ENCODE measurements around the gene MYO10. TPM values are rescaled to one million over a fixed set of nuclear protein-coding genes. Genes with fewer than 3 reads are reported as not detected.

MYO10 gene
- total and polyA plus RNA-seq, 2 experiments from 2014 or later: 33.7 to 52.4 TPM

- H3K4me2 ChIP-seq: no peak overlapping the region
- H3K27me3 ChIP-seq: no peaks in the 10 kb centered on the region
- H4K20me1 ChIP-seq (ENCODE audit: insufficient read depth, poor library complexity, severe bottlenecking): no peaks in the 10 kb centered on the region
- DNase-seq (ENCODE audit: low spot score): no peak
- no peaks in the 10 kb centered on the region for H3K9me3 ChIP-seq (ENCODE audit: low read depth)
- H3K79me2 ChIP-seq: no peaks in the 10 kb centered on the region
- H2AFZ ChIP-seq: no peak overlapping the region
- TF ChIP-seq, protein P1, sequence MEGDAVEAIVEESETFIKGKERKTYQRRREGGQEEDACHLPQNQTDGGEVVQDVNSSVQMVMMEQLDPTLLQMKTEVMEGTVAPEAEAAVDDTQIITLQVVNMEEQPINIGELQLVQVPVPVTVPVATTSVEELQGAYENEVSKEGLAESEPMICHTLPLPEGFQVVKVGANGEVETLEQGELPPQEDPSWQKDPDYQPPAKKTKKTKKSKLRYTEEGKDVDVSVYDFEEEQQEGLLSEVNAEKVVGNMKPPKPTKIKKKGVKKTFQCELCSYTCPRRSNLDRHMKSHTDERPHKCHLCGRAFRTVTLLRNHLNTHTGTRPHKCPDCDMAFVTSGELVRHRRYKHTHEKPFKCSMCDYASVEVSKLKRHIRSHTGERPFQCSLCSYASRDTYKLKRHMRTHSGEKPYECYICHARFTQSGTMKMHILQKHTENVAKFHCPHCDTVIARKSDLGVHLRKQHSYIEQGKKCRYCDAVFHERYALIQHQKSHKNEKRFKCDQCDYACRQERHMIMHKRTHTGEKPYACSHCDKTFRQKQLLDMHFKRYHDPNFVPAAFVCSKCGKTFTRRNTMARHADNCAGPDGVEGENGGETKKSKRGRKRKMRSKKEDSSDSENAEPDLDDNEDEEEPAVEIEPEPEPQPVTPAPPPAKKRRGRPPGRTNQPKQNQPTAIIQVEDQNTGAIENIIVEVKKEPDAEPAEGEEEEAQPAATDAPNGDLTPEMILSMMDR (IDR thresholded peaks at IDR 0.05; ENCODE audit: poor library complexity): no peak
- TF ChIP-seq EZH2 (IDR thresholded peaks at IDR 0.05; ENCODE audit: borderline replicate concordance) (no peak), EZH2phosphoT487 (IDR thresholded peaks at IDR 0.05; ENCODE audit: low read depth, severe bottlenecking, unreplicated experiment) (no peak)
- no peak overlapping the region for H3K27ac ChIP-seq
- no peaks in the 10 kb centered on the region for H3K4me1 ChIP-seq (ENCODE audit: insufficient read depth)
- 99% methylated on average over 5 of the region's 5 CpGs for WGBS (ENCODE audit: low lambda C conversion rate, missing lambda C conversion rate)
- H3K9me2 ChIP-seq (replicated peaks; ENCODE audit: insufficient read depth): no peaks in the 10 kb centered on the region
- H3K36me3 ChIP-seq (replicated peaks; ENCODE audit: insufficient read depth, low read depth): no peaks in the 10 kb centered on the region
- no peak overlapping the region for H3K4me3 ChIP-seq
These were observed 158.7 kb downstream of the MYO10 start for GRCh38 chr5:16777432-16777831.

GRCh38 chr5:16776611-16777251 lies 159.4 kb downstream of the MYO10 start:
- Histone ChIP-seq H3K4me1 (ENCODE audit: insufficient read depth) (no peaks in the 10 kb centered on the region), H4K20me1 (ENCODE audit: insufficient read depth, poor library complexity, severe bottlenecking) (no peaks in the 10 kb centered on the region), H3K27ac (no peak overlapping the region), H3K36me3 (replicated peaks; ENCODE audit: insufficient read depth, low read depth) (no peaks in the 10 kb centered on the region), H3K27me3 (no peaks in the 10 kb centered on the region), H3K79me2 (no peaks in the 10 kb centered on the region), H2AFZ (no peak overlapping the region), H3K4me3 (no peak overlapping the region), H3K9me3 (ENCODE audit: low read depth) (no peaks in the 10 kb centered on the region), H3K4me2 (no peak overlapping the region), H3K9me2 (replicated peaks; ENCODE audit: insufficient read depth) (no peaks in the 10 kb centered on the region)
- 56% methylated on average over 10 of the region's 10 CpGs for WGBS (ENCODE audit: low lambda C conversion rate, missing lambda C conversion rate)
- TF ChIP-seq EZH2 (IDR thresholded peaks at IDR 0.05; ENCODE audit: borderline replicate concordance) (no peak), EZH2phosphoT487 (IDR thresholded peaks at IDR 0.05; ENCODE audit: low read depth, severe bottlenecking, unreplicated experiment) (no peak)
- TF ChIP-seq, protein P1 (IDR thresholded peaks at IDR 0.05; ENCODE audit: poor library complexity): peak; percentile 38
- DNase-seq (ENCODE audit: low spot score): peak; percentile 66

DNA sequence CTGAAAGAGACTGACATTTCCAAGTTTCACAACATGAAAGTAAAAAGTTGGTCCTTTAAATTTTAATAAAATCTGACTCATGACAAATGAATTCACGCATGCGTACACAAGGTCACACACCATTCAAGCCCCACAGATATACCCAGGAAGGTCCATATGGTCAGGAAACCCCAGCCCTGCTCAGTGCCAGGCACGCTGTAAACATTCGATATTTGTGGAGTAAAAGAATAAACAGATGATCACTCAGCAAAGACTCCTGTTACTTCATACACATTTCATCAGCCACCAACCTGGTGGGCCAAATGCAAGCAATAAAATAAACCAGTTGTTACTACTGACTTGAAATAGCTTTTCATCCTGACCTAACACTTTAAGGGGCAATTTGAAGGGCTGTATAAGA lies 161.3 kb downstream of the MYO10 start:
- Histone ChIP-seq H3K4me2 (no peak overlapping the region), H3K79me2 (no peaks in the 10 kb centered on the region), H3K27me3 (no peaks in the 10 kb centered on the region), H3K4me1 (ENCODE audit: insufficient read depth) (no peaks in the 10 kb centered on the region), H3K36me3 (replicated peaks; ENCODE audit: insufficient read depth, low read depth) (no peaks in the 10 kb centered on the region), H3K4me3 (no peak overlapping the region), H3K27ac (no peak overlapping the region), H2AFZ (no peak overlapping the region), H4K20me1 (ENCODE audit: insufficient read depth, poor library complexity, severe bottlenecking) (no peaks in the 10 kb centered on the region), H3K9me2 (replicated peaks; ENCODE audit: insufficient read depth) (no peaks in the 10 kb centered on the region), H3K9me3 (ENCODE audit: low read depth) (no peaks in the 10 kb centered on the region)
- 90% methylated on average over 4 of the region's 4 CpGs for WGBS (ENCODE audit: low lambda C conversion rate, missing lambda C conversion rate)
- TF ChIP-seq, protein P1 (IDR thresholded peaks at IDR 0.05; ENCODE audit: poor library complexity): no peak
- TF ChIP-seq EZH2phosphoT487 (IDR thresholded peaks at IDR 0.05; ENCODE audit: low read depth, severe bottlenecking, unreplicated experiment) (no peak), EZH2 (IDR thresholded peaks at IDR 0.05; ENCODE audit: borderline replicate concordance) (no peak)
- no peak for DNase-seq (ENCODE audit: low spot score)
